Esophagus muscularis mucosa (tissue), 4 donors: ENCODE data around the gene ENTR1. TPM values are rescaled to one million over a fixed set of nuclear protein-coding genes. Genes with fewer than 3 reads are reported as not detected.
"Not testable (repeated sequence)": the region's sequence is repeated elsewhere in the genome, so short reads cannot be mapped to it uniquely, and the experiment has no call there.

Experiments
- DNase-seq: peaks from one replicate; pipeline ENCODE4 v3.0.0-alpha.2; 2017; ENCODE audit errors: extremely low spot score
- H3K27ac ChIP-seq, 4 donors: fragments of 200-600 bp; sonication (generic); replicated peaks in 1 of 4; 1 replicate in 3 of 4; 2 replicates in 1 of 4; pipeline ENCODE4 v1.5.1; 2016 to 2019; ENCODE audit warnings: mild to moderate bottlenecking in 1 of 4
- H3K27me3 ChIP-seq, 4 donors: fragments of 200-600 bp; sonication (generic); one replicate each; pipeline versions ENCODE4 v1.5.1 to v1.6.0; 2016 to 2019
- H3K36me3 ChIP-seq, 4 donors: fragments of 200-600 bp; sonication (generic); one replicate each; pipeline ENCODE4 v1.5.1; 2016 to 2019
- H3K4me1 ChIP-seq, 4 donors: fragments of 200-600 bp; sonication (generic); one replicate each; pipeline ENCODE4 v1.5.1; 2016 to 2019
- H3K4me3 ChIP-seq, 4 donors: fragments of 200-600 bp; sonication (generic); 1 replicate in 2 of 4; 2 replicates in 2 of 4; pipeline ENCODE4 v1.5.1; 2016 to 2019; ENCODE audit warnings: mild to moderate bottlenecking in 4 of 4, moderate library complexity in 1 of 4
- H3K9me3 ChIP-seq, 4 donors: fragments of 200-600 bp; sonication (generic); 1 replicate in 3 of 4; 2 replicates in 1 of 4; pipeline ENCODE4 v1.5.1; 2016 to 2019
- EP300 ChIP-seq: sonication (generic); formaldehyde crosslinking; IDR thresholded peaks from one replicate; pipeline ENCODE4 v1.6.1; 2017; ENCODE audit warnings: antibody characterized with exemption
- POLR2A ChIP-seq: fragments of 450-650 bp; IDR thresholded peaks from one replicate; pipeline ENCODE4 v1.6.1; 2017; ENCODE audit warnings: antibody characterized with exemption, moderate library complexity, mild to moderate bottlenecking, low read depth
- POLR2AphosphoS5 ChIP-seq, 2 donors: sonication (generic); formaldehyde crosslinking; IDR thresholded peaks; one replicate each; pipeline ENCODE4 v1.6.1; 2017; ENCODE audit warnings: antibody characterized with exemption in 2 of 2
- WGBS: methylation state at CpG from one replicate; pipeline ENCODE4 v1.1.5; 2018; 5-methylcytosine and 5-hydroxymethylcytosine counted together
- intact Hi-C: fragments of 100-400 bp; cut with DNase I; formaldehyde crosslinking; loops from one replicate; pipeline ENCODE4 v1.15.1; 2023
- total RNA-seq, 4 donors: library from RNA; depleted of rRNA; stranded (reverse); fragments of >200 nt; gene quantifications; one replicate each; pipeline versions ENCODE4 v1.1.0 to v1.2.1, GENCODE V29; 2016
- TF ChIP-seq, protein P1 (sequence below), 3 experiments: fragments of 200-600 bp in 2 of 3; fragments of 450-650 bp in 1 of 3; sonication (generic) in 2 of 3; IDR thresholded peaks; one replicate each; pipeline ENCODE4 v1.5.1; 2017 to 2019; ENCODE audit warnings: antibody characterized with exemption in 3 of 3, mild to moderate bottlenecking in 2 of 3, moderate library complexity in 1 of 3

Gene ENTR1
- total RNA-seq, 4 donors from 2014 or later = 26.2 to 44.8 (median 37.6) TPM

DNA sequence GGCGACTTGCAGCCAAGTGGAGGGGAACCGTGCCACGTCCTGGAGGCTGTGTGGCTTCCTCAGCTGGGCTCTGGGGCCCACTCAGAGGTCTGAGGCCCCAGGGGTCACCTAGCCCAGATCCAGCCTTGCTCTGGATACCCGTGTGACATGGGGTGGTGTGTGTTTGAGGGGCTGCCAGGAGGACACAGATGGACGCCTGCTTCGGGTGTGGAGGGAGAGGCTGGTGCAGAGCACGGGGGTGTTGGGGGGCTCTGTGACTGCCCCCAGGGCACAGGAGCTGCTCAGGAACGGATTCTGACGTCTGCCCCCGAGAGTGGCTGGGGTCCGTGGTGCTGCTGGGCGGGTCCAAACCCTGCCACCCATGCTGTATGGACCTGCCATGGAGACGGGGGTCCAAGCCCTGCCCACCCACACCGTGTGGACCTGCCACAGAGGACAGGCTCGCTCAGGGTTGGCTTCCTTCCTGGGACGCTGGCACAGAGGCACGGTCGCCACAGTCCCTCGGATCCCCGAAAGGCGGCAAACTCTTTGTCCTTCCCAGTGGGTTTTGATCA lies 18.7 kb upstream of the ENTR1 start:
- H3K27me3 ChIP-seq = no peaks in the 10 kb centered on the region
- no peak for DNase-seq
- intact Hi-C loops = no loop called here
- peaks cover 0 to 4% (median 0%) of the 10 kb centered on the region in 4 donors for H3K4me1 ChIP-seq
- TF ChIP-seq EP300 = no peak
- TF ChIP-seq, protein P1, sequence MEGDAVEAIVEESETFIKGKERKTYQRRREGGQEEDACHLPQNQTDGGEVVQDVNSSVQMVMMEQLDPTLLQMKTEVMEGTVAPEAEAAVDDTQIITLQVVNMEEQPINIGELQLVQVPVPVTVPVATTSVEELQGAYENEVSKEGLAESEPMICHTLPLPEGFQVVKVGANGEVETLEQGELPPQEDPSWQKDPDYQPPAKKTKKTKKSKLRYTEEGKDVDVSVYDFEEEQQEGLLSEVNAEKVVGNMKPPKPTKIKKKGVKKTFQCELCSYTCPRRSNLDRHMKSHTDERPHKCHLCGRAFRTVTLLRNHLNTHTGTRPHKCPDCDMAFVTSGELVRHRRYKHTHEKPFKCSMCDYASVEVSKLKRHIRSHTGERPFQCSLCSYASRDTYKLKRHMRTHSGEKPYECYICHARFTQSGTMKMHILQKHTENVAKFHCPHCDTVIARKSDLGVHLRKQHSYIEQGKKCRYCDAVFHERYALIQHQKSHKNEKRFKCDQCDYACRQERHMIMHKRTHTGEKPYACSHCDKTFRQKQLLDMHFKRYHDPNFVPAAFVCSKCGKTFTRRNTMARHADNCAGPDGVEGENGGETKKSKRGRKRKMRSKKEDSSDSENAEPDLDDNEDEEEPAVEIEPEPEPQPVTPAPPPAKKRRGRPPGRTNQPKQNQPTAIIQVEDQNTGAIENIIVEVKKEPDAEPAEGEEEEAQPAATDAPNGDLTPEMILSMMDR (IDR thresholded peaks at IDR 0.05) = no peak
- TF ChIP-seq POLR2AphosphoS5 (IDR thresholded peaks at IDR 0.05) = no peak
- no peak for TF ChIP-seq POLR2A
- H3K4me3 ChIP-seq = no peak overlapping the region
- H3K9me3 ChIP-seq = no peaks in the 10 kb centered on the region
- H3K27ac ChIP-seq = peak overlapping the region in 1 of 4 donors; percentile 19
- WGBS = 89% methylated on average over 10 of the region's 21 CpGs
- H3K36me3 ChIP-seq = peaks cover 22 to 81% (median 70%) of the 10 kb centered on the region in 4 donors

DNA sequence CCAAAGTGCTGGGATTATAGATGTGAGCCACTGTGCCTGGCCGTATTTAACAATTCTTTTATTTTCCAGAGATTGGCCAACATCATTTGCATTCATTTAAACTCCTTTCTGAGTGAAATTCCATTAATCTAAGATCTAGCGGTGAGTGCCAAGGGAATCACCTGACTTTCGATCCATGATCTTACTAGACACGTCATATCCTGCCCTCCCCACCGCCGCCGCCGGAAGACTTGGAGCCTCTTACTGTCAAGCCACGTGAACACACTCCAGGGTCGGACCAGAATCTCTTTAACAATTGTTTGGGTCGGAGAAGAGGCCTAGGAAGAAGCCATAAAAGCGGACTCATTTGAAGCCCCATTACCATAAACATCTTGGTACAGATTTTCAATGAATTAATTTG lies 16.4 kb upstream of the ENTR1 start:
- no peaks in the 10 kb centered on the region for H3K9me3 ChIP-seq
- H3K36me3 ChIP-seq = peaks cover 42 to 81% (median 70%) of the 10 kb centered on the region in 4 donors
- no peaks in the 10 kb centered on the region for H3K27me3 ChIP-seq
- 91% methylated on average over 12 of the region's 12 CpGs for WGBS
- TF ChIP-seq EP300 = no peak
- TF ChIP-seq POLR2AphosphoS5 (IDR thresholded peaks at IDR 0.05) = no peak
- TF ChIP-seq, protein P1 (IDR thresholded peaks at IDR 0.05) = no peak
- H3K4me3 ChIP-seq = no peak overlapping the region
- H3K27ac ChIP-seq = no peak overlapping the region
- no peak for DNase-seq
- intact Hi-C loops = no loop called here
- peaks cover 0 to 4% (median 0%) of the 10 kb centered on the region in 4 donors for H3K4me1 ChIP-seq

DNA sequence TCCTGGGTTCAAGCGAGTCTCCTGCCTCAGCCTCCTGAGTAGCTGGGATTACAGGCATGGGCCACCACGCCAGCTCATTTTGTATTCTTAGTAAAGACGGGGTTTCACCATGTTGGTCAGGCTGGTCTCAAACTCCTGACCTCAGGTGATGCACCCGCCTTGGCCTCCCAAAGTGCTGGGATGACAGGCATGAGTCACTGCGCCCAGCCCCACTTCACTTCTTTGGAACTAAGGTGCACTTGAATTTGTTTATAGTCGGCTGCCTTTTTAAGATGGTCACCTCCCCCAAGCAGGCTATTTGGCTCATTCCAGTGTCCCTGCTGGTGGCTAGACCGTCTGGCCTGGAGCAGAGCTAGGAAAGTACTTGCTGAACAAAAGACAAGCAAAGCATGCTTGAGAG lies 15.0 kb upstream of the ENTR1 start:
- H3K36me3 ChIP-seq = peaks cover 49 to 87% (median 76%) of the 10 kb centered on the region in 4 donors
- DNase-seq, H3K4me1 ChIP-seq, intact Hi-C loops, H3K27ac ChIP-seq, H3K9me3 ChIP-seq, H3K27me3 ChIP-seq, H3K4me3 ChIP-seq: not testable (repeated sequence)
- 76% methylated on average over 7 of the region's 7 CpGs for WGBS

DNA sequence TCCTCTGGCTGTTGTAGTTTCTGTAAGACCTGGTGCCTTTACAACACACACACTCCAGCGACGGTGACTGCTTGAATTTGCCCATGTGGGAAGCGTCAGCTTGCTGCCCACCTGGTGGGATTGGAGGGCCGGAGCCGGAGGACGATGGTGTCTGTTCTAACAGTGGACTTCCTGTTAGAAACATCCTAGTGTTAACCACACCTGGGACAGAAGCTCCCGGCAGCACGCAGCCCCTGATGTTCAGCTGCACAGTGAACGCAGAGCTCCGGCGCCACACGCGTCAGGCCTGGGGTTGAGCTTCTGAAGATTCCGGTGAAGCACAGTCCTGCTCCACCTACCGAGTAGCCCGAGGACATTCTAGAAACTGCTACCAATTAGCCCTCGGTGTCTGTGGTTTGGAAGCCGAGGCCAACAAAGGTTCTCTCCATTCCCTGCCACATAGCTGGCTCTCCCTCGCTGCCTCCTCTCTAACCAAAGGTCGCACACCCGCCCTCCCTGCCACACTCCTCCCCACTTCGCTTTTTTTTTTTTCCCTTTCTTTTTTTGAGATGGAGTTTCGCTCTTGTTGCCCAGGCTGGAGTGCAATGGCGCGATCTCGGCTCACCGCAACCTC lies 14.4 kb upstream of the ENTR1 start:
- Histone ChIP-seq H3K9me3 (no peaks in the 10 kb centered on the region), H3K36me3 (peaks cover 46 to 87% (median 76%) of the 10 kb centered on the region in 4 donors), H3K4me3 (no peak overlapping the region), H3K27me3 (no peaks in the 10 kb centered on the region), H3K27ac (no peak overlapping the region), H3K4me1 (no peaks in the 10 kb centered on the region)
- WGBS = 81% methylated on average over 27 of the region's 27 CpGs
- no peak for DNase-seq
- intact Hi-C loops = no loop called here
- no peak for TF ChIP-seq EP300
- no peak for TF ChIP-seq POLR2A
- TF ChIP-seq, protein P1 (IDR thresholded peaks at IDR 0.05) = no peak
- TF ChIP-seq POLR2AphosphoS5 (IDR thresholded peaks at IDR 0.05) = no peak

DNA sequence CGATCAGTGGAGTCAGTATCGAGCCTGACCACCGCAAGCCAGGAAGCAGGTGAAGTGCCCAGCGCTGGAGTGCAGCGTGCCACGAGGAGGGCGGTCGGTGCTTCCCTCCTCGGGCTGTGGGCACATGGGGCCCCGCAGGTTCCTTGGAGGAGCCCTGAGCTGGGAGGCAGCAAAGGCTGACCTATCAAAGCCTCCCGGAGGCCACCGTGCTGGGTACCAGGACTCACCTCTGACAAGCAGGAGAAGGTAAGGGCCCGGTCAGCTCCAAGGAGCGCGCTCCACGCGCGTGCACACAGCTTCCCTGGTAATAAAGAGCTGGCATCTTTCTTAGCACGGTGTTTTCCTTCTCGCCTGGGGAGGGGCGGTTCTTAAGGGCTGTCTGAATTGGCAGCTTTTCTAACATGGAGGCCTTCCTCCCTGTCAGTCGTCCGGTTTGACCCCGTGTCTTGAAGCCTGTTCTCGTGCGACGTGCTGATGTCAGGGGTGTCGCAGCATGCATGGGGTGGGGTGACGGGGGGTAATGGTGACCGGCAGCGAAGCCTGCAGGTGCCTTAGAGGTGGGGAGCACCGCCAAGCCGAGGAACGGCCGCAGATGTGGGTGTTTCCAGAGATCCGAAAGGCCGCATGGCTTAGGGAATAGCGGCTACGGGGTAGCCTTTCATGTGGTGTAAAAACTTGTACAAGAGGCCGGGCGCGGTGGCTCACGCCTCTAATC lies 13.2 kb upstream of the ENTR1 start:
- Histone ChIP-seq H3K27me3 (no peaks in the 10 kb centered on the region), H3K9me3 (no peaks in the 10 kb centered on the region), H3K27ac (no peak overlapping the region), H3K36me3 (peaks cover 52 to 87% (median 76%) of the 10 kb centered on the region in 4 donors), H3K4me1 (no peaks in the 10 kb centered on the region), H3K4me3 (no peak overlapping the region)
- DNase-seq = no peak
- intact Hi-C loops = no loop called here
- TF ChIP-seq POLR2AphosphoS5 (IDR thresholded peaks at IDR 0.05) = no peak
- no peak for TF ChIP-seq POLR2A
- no peak for TF ChIP-seq EP300
- TF ChIP-seq, protein P1 (IDR thresholded peaks at IDR 0.05) = no peak
- WGBS = 95% methylated on average over 43 of the region's 43 CpGs
